ENCODE data around the gene CNIH3. TPM values are rescaled to one million over a fixed set of nuclear protein-coding genes. Genes with fewer than 3 reads are reported as not detected.
"Not testable (repeated sequence)": the region's sequence is repeated elsewhere in the genome, so short reads cannot be mapped to it uniquely, and the experiment has no call there.

The CNIH3 gene
- total and polyA plus RNA-seq, 9 donors = 2.1 to 4.7 (median 2.9) TPM

GRCh38 chr1:224696891-224697765, 81.0 kb downstream of the CNIH3 start:
- Histone ChIP-seq H3K4me3 (ENCODE audit: low read length) (no peak overlapping the region), H3K4me1 (ENCODE audit: control insufficient read depth, insufficient read depth, low read length) (no peaks in the 10 kb centered on the region), H3K36me3 (ENCODE audit: control insufficient read depth, insufficient read depth, low read length) (no peaks in the 10 kb centered on the region), H3K9me3 (replicated peaks; ENCODE audit: control insufficient read depth, low read depth, low read length) (no peaks in the 10 kb centered on the region), H3K27ac (ENCODE audit: low read length) (no peak overlapping the region), H3K27me3 (ENCODE audit: control insufficient read depth, insufficient read depth, low read length) (no peaks in the 10 kb centered on the region)
- no peak for DNase-seq
- WGBS (ENCODE audit: insufficient coverage) = 62% methylated on average over 12 of the region's 14 CpGs

GRCh38 chr1:224698015-224698451, 81.9 kb downstream of the CNIH3 start:
- no peak for DNase-seq
- Histone ChIP-seq H3K36me3 (ENCODE audit: control insufficient read depth, insufficient read depth, low read length) (no peaks in the 10 kb centered on the region), H3K4me1 (ENCODE audit: control insufficient read depth, insufficient read depth, low read length) (no peaks in the 10 kb centered on the region), H3K9me3 (replicated peaks; ENCODE audit: control insufficient read depth, low read depth, low read length) (no peaks in the 10 kb centered on the region), H3K27me3 (ENCODE audit: control insufficient read depth, insufficient read depth, low read length) (no peaks in the 10 kb centered on the region), H3K4me3 (ENCODE audit: low read length) (no peak overlapping the region), H3K27ac (ENCODE audit: low read length) (no peak overlapping the region)
- WGBS (ENCODE audit: insufficient coverage) = 83% methylated on average over 4 of the region's 4 CpGs

- WGBS (ENCODE audit: insufficient coverage) = no CpG with 5 or more reads among the region's 4 CpGs
Measured at GRCh38 chr1:224700918-224701531, 84.9 kb downstream of the CNIH3 start.

GRCh38 chr1:224703702-224704101, 87.6 kb downstream of the CNIH3 start:
- H3K4me3 ChIP-seq (ENCODE audit: low read length) = no peak overlapping the region
- no peaks in the 10 kb centered on the region for H3K4me1 ChIP-seq (ENCODE audit: control insufficient read depth, insufficient read depth, low read length)
- H3K36me3 ChIP-seq (ENCODE audit: control insufficient read depth, insufficient read depth, low read length) = no peaks in the 10 kb centered on the region
- no peaks in the 10 kb centered on the region for H3K9me3 ChIP-seq (replicated peaks; ENCODE audit: control insufficient read depth, low read depth, low read length)
- no peak overlapping the region for H3K27ac ChIP-seq (ENCODE audit: low read length)
- DNase-seq = no peak
- WGBS (ENCODE audit: insufficient coverage) = 84% methylated on average over 6 of the region's 7 CpGs
- H3K27me3 ChIP-seq (ENCODE audit: control insufficient read depth, insufficient read depth, low read length) = no peaks in the 10 kb centered on the region

More at GRCh38 chr1:224700918-224701531, 84.9 kb downstream of the CNIH3 start:
- no peak overlapping the region for H3K4me3 ChIP-seq (ENCODE audit: low read length)
- no peaks in the 10 kb centered on the region for H3K9me3 ChIP-seq (replicated peaks; ENCODE audit: control insufficient read depth, low read depth, low read length)
- no peak for DNase-seq
- no peaks in the 10 kb centered on the region for H3K4me1 ChIP-seq (ENCODE audit: control insufficient read depth, insufficient read depth, low read length)
- H3K27me3 ChIP-seq (ENCODE audit: control insufficient read depth, insufficient read depth, low read length) = no peaks in the 10 kb centered on the region
- no peak overlapping the region for H3K27ac ChIP-seq (ENCODE audit: low read length)
- H3K36me3 ChIP-seq (ENCODE audit: control insufficient read depth, insufficient read depth, low read length) = no peaks in the 10 kb centered on the region

DNA sequence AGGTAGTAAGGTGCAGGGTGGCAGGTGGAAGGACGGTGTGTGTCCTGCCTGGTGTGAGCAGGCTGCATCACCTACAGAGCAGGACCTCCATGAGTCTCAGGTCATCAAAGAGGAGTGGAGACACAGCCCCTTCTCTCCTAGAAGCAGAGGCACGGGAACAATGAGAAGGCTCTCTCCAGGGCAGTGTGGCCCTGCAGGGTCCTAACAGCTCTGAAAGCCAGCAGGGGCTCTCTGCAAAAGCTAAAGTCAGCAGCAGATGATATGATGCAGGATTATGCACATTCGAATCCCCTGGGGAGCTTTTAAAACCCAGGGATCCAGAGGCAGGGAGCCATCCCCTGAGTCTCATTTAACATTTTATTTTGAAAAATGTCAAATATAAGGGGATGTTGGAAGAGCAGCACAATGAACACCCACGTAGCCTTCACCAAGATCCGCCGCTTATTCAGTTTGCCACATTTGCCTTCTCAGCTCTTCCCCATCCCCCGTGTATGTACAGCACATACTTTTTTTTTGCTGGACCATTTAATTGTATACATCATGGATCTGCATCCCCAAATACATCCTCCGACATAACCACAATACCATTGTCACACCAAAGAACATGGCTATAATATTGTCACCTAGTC, 88.1 kb downstream of the CNIH3 start:
- 96% methylated on average over 4 of the region's 8 CpGs for WGBS (ENCODE audit: insufficient coverage)
- H3K4me1 ChIP-seq (ENCODE audit: control insufficient read depth, insufficient read depth, low read length) = no peaks in the 10 kb centered on the region
- no peak overlapping the region for H3K4me3 ChIP-seq (ENCODE audit: low read length)
- no peaks in the 10 kb centered on the region for H3K36me3 ChIP-seq (ENCODE audit: control insufficient read depth, insufficient read depth, low read length)
- no peaks in the 10 kb centered on the region for H3K9me3 ChIP-seq (replicated peaks; ENCODE audit: control insufficient read depth, low read depth, low read length)
- H3K27me3 ChIP-seq (ENCODE audit: control insufficient read depth, insufficient read depth, low read length) = no peaks in the 10 kb centered on the region
- no peak overlapping the region for H3K27ac ChIP-seq (ENCODE audit: low read length)
- no peak for DNase-seq

DNA sequence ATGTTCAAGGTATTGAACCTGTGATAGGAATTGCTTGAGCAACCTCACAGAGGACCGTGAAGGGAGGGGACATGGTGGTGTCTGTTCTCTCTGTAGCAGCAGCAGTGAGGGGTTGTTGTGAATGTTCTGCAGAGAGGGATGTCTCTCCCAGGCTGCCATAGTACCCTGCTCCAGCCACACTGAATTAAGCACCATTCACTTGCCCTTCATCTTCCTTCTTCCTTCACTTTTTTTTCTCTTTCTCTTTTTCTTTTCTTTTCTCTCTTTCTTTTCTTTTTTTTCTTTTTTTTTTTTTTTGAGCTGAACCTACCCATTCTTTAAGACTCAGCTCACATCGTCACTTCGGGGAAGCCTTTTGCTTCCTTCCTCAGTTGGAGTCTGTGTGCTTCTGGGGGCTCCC, 89.5 kb downstream of the CNIH3 start:
- WGBS (ENCODE audit: insufficient coverage) = 63% methylated on average over 2 of the region's 3 CpGs
- no peak for DNase-seq
- H3K9me3 ChIP-seq (replicated peaks; ENCODE audit: control insufficient read depth, low read depth, low read length) = no peaks in the 10 kb centered on the region

DNA sequence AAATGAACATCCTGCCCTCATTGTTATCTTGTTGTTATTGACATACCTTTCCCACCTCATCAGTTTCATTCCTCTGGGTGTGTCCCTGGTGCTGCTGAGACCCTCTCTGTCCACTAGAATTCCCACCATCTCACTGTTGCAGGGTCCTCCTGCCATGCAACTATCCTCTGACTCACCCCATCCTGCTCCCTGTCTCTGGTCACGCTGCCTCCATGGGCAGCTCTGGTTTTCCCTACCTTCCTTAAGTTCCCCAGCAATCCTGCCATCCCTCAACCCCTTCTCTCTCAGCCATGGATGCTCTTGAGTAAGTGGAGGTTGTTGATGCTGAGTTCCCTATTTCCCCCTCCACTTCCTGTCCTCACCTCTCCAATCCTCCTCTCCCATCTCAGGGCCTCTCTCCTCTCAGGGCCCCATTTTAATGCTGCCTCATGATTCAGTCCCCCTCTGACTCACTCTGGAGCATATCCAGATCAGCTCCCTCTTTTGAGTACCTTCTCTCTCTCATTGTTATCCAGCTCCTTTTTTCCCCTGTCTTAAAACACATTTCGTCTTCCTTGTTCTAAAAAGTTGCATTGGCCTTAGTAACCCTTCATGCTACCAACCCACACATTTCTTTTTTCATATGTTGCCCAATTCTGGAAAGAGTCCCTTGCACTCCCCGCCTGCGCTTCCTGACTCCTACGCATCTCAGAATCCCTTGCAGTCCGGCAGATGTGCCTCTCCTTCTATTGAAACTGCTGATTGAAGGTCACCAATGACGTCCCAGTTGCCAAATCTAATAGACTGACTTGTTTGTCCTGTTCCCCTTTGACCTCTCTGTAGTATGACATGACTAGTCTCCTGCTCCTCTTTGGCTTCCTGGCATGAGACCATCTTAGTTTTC, 92.0 kb downstream of the CNIH3 start:
- H3K9me3 ChIP-seq (replicated peaks; ENCODE audit: control insufficient read depth, low read depth, low read length) = no peaks in the 10 kb centered on the region
- H3K36me3 ChIP-seq (ENCODE audit: control insufficient read depth, insufficient read depth, low read length) = no peaks in the 10 kb centered on the region
- no peaks in the 10 kb centered on the region for H3K27me3 ChIP-seq (ENCODE audit: control insufficient read depth, insufficient read depth, low read length)
- 51% methylated on average over 6 of the region's 7 CpGs for WGBS (ENCODE audit: insufficient coverage)
- no peak overlapping the region for H3K27ac ChIP-seq (ENCODE audit: low read length)
- H3K4me3 ChIP-seq (ENCODE audit: low read length) = no peak overlapping the region
- DNase-seq = no peak
- no peaks in the 10 kb centered on the region for H3K4me1 ChIP-seq (ENCODE audit: control insufficient read depth, insufficient read depth, low read length)

More for the DNA sequence above, 89.5 kb downstream of the CNIH3 start:
- Histone ChIP-seq H3K36me3 (ENCODE audit: control insufficient read depth, insufficient read depth, low read length) (no peaks in the 10 kb centered on the region), H3K4me3 (ENCODE audit: low read length) (no peak overlapping the region), H3K27ac (ENCODE audit: low read length) (no peak overlapping the region), H3K4me1 (ENCODE audit: control insufficient read depth, insufficient read depth, low read length) (no peaks in the 10 kb centered on the region), H3K27me3 (ENCODE audit: control insufficient read depth, insufficient read depth, low read length) (no peaks in the 10 kb centered on the region)

DNA sequence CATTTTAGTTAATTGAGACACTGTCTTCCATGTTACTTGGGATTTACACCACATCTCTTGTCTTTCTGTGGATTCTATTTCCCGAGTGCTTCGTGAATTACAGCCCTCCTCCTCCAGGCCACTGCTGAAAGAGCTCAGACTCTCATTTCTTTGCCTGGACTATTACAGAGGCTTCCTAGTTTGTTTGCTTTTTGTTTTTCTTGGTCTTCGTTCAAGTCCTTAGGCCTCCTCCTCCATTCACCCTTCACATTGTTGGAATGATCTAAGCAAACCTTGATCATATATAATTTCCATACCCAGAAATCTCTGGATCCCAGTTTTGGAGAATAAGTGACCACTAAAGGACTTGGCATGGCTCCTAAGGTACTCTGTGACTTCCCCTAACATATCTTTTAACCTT, 94.1 kb downstream of the CNIH3 start:
- Histone ChIP-seq H3K27me3 (ENCODE audit: control insufficient read depth, insufficient read depth, low read length) (no peaks in the 10 kb centered on the region), H3K4me3 (ENCODE audit: low read length) (no peak overlapping the region), H3K9me3 (replicated peaks; ENCODE audit: control insufficient read depth, low read depth, low read length) (no peaks in the 10 kb centered on the region), H3K27ac (ENCODE audit: low read length) (no peak overlapping the region), H3K4me1 (ENCODE audit: control insufficient read depth, insufficient read depth, low read length) (no peaks in the 10 kb centered on the region), H3K36me3 (ENCODE audit: control insufficient read depth, insufficient read depth, low read length) (no peaks in the 10 kb centered on the region)
- no peak for DNase-seq
- WGBS (ENCODE audit: insufficient coverage) = 81% methylated on average over 2 of the region's 3 CpGs

- not testable (repeated sequence) for H3K27me3 ChIP-seq (ENCODE audit: control insufficient read depth, insufficient read depth, low read length); H3K9me3 ChIP-seq (replicated peaks; ENCODE audit: control insufficient read depth, low read depth, low read length); H3K4me1 ChIP-seq (ENCODE audit: control insufficient read depth, insufficient read depth, low read length); H3K4me3 ChIP-seq (ENCODE audit: low read length); H3K27ac ChIP-seq (ENCODE audit: low read length); H3K36me3 ChIP-seq (ENCODE audit: control insufficient read depth, insufficient read depth, low read length); DNase-seq
- no CpG with 5 or more reads among the region's 4 CpGs for WGBS (ENCODE audit: insufficient coverage)
Measured at GRCh38 chr1:224711231-224711756, 95.2 kb downstream of the CNIH3 start.
